Right renal cortex interstitium (tissue), 3 donors: Measurements from ENCODE around the gene EIF5B. TPM values are rescaled to one million over a fixed set of nuclear protein-coding genes. Genes with fewer than 3 reads are reported as not detected.

Experiments
- DNase-seq, 3 donors: peaks; one replicate each; pipeline ENCODE4 v3.0.0-alpha.2; 2013; ENCODE audit warnings: low read depth in 3 of 3, low spot score in 2 of 3
- polyA plus RNA-seq, 3 donors: library from polyadenylated mRNA; unstranded; fragments of 120-200 nt; gene quantifications; one replicate each; pipeline ENCODE4 v1.2.1, GENCODE V29; 2013; ENCODE audit not compliant: insufficient read length in 3 of 3

EIF5B gene
- polyA plus RNA-seq, 3 donors: 70.0 to 80.8 (median 72.2) TPM

- DNase-seq: no peak
These were observed 67.0 kb downstream of the EIF5B start for GRCh38 chr2:99404039-99404796.

- no peak for DNase-seq
These were observed 67.8 kb downstream of the EIF5B start for GRCh38 chr2:99404797-99405669.

GRCh38 chr2:99406137-99406536, 68.9 kb downstream of the EIF5B start:
- DNase-seq: no peak

DNA sequence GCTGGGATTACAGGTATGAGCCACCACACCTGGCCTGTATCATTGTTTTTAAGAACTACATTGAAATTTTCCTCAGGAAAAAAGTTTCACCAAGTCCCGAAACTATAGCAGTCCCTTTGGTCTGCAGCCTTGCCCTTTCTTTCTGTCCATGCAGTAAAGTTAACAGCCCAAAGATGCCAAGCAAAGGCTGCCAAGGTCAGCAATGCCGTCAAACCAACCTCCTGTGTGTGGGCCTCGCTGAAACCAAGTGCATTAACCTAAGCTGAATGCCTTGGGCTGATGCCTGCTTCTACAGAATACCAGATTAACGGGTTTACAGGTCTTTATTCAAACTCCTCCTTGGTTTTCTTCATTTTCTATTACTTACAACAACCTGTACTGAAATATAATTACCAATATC, 73.1 kb downstream of the EIF5B start:
- no peak for DNase-seq

GRCh38 chr2:99414566-99414965, 77.4 kb downstream of the EIF5B start:
- DNase-seq: no peak

- DNase-seq: no peak
These were observed 80.2 kb downstream of the EIF5B start for GRCh38 chr2:99417396-99417795.

- no peak for DNase-seq
These were observed 82.8 kb downstream of the EIF5B start for GRCh38 chr2:99420031-99420430.

- DNase-seq: no peak
These were observed 83.6 kb downstream of the EIF5B start for GRCh38 chr2:99420751-99421299.

GRCh38 chr2:99421469-99421868, 84.3 kb downstream of the EIF5B start:
- DNase-seq: no peak

- no peak for DNase-seq
These were observed 85.4 kb downstream of the EIF5B start for GRCh38 chr2:99422599-99422998.

DNA sequence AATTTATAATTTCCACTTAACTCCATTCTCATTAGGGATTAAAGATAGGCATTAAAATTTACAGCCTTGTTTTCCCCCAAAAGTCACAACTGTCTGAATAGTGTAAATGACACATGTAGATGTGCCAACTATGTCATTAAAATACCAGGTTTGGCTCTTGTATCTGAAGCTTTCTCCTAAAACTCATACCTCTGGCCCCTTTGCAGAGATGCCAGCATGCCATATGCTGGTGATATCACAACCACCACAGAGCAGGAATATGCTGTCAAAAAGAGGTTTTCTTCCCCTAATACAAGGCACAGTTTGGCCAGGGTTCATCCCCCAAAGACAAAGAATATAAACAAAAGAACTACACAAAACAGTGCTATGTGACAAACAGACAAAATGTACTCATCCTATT, 87.2 kb downstream of the EIF5B start:
- no peak for DNase-seq

DNA sequence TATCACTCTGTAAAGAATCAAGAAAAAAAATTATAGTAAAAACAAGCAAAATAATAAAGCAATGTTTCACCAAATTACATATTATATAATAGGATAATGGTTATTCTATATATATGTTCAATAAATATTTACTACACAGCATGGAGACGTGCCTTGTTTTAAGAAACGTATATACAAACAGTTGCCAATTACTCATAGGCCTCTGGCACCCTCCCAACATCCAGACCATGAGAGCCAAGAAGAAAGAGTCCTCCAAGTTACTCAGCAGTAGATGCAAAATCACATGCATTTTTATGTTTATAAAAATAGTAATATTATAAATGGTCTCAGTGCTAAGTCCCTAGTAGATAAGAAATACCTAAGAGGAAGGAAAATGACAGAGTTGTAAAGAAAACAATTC, 87.8 kb downstream of the EIF5B start:
- DNase-seq: no peak

GRCh38 chr2:99430614-99431291, 93.6 kb downstream of the EIF5B start:
- DNase-seq: no peak

DNA sequence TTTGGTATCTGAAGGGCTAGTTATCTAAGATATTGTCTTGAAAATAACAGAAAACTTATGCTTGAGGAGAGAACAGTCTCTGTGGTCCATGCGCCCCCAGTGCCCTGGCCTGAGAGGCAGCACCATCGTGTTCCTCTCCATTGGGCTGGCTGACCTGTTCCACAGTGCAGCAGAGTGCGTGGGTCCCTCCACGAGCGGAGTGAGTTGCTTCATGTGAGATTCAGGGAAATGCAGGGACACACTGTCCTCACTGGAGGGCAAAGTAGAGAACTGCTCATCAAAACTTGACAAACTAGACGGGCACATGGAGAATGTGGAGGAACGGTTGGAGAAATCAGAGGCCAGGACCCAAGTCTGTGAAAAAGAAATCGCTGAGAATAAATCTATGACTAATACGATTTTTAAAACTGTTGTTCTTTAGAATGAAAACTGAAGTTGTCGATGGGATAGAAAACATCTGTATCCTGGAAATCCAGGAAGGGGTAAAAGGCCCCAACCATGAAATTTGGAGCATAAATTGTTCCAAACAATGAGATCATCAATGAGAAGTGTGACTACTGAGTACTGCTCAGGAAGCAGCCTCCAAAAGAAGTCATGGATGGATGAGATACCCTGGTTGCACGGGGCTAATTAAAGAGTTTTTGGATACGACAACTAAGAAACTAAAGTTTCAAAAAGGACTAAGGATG, 94.5 kb downstream of the EIF5B start:
- DNase-seq: no peak

DNA sequence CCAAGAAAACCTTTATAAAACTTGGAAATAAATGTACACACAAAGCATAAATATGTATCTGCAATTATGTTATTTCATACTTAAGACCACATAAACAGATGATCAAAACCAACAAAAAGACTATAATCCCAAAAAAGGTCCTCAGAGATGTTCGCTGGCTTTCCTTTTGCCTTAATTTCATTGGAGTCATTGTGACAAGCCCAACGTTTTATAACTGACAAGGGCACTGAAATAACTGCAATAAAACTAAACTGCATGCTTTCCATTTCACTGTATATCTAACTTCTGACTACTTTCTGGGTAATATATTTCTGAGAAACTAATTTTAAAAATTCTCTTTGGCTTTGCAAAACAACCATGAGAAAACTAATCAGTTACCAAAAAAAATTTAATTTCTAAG, 96.2 kb downstream of the EIF5B start:
- no peak for DNase-seq

- DNase-seq: no peak
These were observed 99.7 kb downstream of the EIF5B start for GRCh38 chr2:99436874-99437273.

DNA sequence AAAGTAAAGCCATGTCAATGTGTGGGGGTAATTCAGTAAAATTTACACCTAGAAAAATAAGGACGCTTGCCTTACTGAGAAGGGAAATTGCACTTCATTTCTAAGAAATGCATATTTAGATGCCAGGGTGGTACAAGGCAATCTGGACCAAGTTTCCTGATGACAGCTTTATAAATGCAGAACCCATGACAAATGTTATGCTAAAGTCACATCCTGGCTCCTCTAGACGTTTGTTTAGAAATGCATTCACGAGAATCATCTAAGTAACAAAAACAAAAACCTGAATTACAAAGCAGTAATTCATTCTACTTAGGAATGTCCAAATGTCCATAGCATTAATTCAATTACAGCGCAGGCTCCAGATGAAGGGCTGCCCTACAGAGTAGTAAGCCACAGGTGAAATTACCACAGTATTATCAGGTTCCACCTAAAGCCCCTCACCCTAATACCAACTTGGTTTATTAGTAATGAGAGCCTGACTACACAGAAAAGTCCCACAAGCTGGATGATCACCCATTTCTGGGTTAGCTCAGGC, 102.8 kb downstream of the EIF5B start:
- DNase-seq: no peak

DNA sequence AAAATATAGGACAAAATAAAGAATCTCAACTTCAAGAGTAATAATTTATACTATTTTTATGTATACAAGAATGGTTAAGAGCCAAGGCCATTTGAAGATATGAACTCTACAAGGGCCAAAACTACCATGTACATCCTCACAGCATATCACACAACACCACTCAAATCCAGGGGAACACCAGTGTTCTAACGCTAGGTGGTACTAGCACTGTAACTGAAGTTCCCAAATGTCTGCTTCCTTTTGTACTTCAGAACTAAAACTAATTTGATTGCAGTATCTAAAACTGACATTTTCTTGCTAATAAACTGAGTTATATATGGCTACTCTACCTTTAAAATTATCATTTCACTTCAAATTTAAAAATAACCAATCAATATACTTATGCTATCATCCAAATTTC, 105.6 kb downstream of the EIF5B start:
- no peak for DNase-seq

- no peak for DNase-seq
These were observed 107.0 kb downstream of the EIF5B start for GRCh38 chr2:99444222-99444621.

- no peak for DNase-seq
These were observed 107.9 kb downstream of the EIF5B start for GRCh38 chr2:99445065-99445464.
